Skeletal muscle tissue (tissue), 4 donors: ENCODE results near the gene MITF. TPM values are rescaled to one million over a fixed set of nuclear protein-coding genes. Genes with fewer than 3 reads are reported as not detected.
"Not testable (repeated sequence)": the region's sequence is repeated elsewhere in the genome, so short reads cannot be mapped to it uniquely, and the experiment has no call there.

ENCODE experiments used
- H3K27ac ChIP-seq: one replicate; pipeline ENCODE4 v1.7.0; 2013; ENCODE audit warnings: mild to moderate bottlenecking, low read depth, low read length, inconsistent platforms
- H3K27me3 ChIP-seq, 3 donors: one replicate each; pipeline ENCODE4 v1.7.0; 2013; ENCODE audit warnings: low read length in 3 of 3; ENCODE audit not compliant: control insufficient read depth in 3 of 3, insufficient read depth in 3 of 3
- H3K36me3 ChIP-seq, 3 donors: one replicate each; pipeline ENCODE4 v1.7.0; 2013; ENCODE audit warnings: low read length in 3 of 3; ENCODE audit not compliant: control insufficient read depth in 3 of 3, insufficient read depth in 3 of 3
- H3K4me1 ChIP-seq, 3 donors: one replicate each; pipeline ENCODE4 v1.7.0; 2013; ENCODE audit warnings: low read length in 3 of 3, mild to moderate bottlenecking in 3 of 3; ENCODE audit not compliant: control insufficient read depth in 3 of 3, insufficient read depth in 3 of 3
- H3K4me3 ChIP-seq, 3 donors: one replicate each; pipeline ENCODE4 v1.7.0; 2013; ENCODE audit warnings: low read length in 3 of 3
- H3K9ac ChIP-seq, 3 donors: one replicate each; pipeline ENCODE4 v1.7.0; 2013; ENCODE audit warnings: low read length in 3 of 3, mild to moderate bottlenecking in 3 of 3, moderate library complexity in 2 of 3, low read depth in 1 of 3
- H3K9me3 ChIP-seq, 3 donors: one replicate each; pipeline ENCODE4 v1.7.0; 2013; ENCODE audit warnings: low read length in 3 of 3; ENCODE audit not compliant: control insufficient read depth in 3 of 3
- total RNA-seq: library from RNA; depleted of rRNA; stranded (reverse); fragments of >200 nt; gene quantifications from one replicate; pipeline ENCODE4 v1.2.3, GENCODE V29; 2014
- donor health status: Osteomylitis.

Gene MITF
- total RNA-seq, 1 donor from 2014 or later: 11.0 TPM

DNA sequence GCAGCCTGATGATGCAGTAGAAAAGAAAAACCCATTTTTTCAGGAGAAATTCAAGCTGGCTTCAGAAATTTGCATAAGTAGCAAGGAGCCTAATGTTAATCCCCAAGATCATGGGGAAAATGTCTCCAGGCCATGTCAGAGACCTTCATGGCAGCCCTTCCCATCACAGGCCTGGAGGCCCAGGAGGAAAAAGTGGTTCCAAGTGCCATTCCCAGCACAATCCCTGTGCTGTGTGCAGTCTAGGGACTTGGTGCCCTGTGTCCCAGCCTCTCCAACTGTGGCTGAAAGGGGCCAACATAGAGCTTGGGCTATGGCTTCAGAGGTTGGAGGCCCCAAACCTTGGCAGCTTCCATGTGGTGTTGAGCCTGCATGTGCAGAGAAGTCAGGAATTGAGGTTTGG lies 170.6 kb downstream of the MITF start:
- not testable (repeated sequence) for H3K4me1 ChIP-seq, H3K36me3 ChIP-seq, H3K27me3 ChIP-seq, H3K9ac ChIP-seq, H3K9me3 ChIP-seq, H3K27ac ChIP-seq, H3K4me3 ChIP-seq

DNA sequence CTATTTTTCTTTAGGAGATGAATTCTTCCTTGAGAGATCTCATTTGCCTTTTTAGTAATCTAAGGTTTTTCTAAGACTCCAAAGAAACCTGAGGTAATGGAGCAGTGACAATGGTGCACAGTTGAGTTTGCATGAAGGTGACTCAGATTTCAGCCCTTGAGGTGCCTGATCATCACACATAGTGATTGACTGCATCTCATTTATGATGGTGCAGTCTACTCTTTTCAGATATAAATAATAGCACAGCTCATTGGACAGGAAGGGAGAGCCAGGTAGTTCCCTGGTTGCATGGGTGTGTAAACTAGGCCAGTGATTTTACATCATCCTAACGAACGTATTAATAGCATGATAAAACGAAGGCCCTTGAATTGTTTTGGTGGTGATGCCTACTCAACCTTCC lies 174.2 kb downstream of the MITF start:
- Histone ChIP-seq H3K27me3 (no peaks in the 10 kb centered on the region), H3K27ac (no peak overlapping the region), H3K4me3 (no peak overlapping the region), H3K36me3 (peaks cover 0 to 2% (median 0%) of the 10 kb centered on the region in 3 donors), H3K4me1 (no peaks in the 10 kb centered on the region), H3K9ac (no peak overlapping the region), H3K9me3 (peaks cover 0 to 4% (median 0%) of the 10 kb centered on the region in 3 donors)

DNA sequence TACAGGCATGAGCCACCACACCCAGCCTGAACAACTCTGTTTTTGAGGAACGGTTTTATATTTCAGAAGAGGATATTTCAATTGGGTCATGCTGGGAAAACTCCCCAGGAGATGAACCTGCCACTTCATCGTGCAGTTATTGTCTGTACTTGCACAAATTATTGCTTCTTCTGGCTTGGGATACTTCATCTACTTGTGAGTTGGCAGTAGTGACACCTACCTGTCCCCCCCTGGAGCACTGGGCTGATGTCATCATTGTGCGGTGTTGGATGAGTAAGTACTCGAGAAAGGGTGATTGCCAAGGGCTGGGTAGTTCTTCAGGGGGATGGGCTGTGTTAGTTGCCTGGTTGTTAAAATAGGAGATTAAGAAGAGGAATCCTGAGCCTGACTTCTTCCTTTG lies 175.1 kb downstream of the MITF start:
- Histone ChIP-seq H3K27ac (no peak overlapping the region), H3K27me3 (no peaks in the 10 kb centered on the region), H3K4me1 (no peaks in the 10 kb centered on the region), H3K4me3 (no peak overlapping the region), H3K36me3 (peaks cover 0 to 2% (median 0%) of the 10 kb centered on the region in 3 donors), H3K9me3 (peaks cover 0 to 4% (median 0%) of the 10 kb centered on the region in 3 donors), H3K9ac (no peak overlapping the region)

DNA sequence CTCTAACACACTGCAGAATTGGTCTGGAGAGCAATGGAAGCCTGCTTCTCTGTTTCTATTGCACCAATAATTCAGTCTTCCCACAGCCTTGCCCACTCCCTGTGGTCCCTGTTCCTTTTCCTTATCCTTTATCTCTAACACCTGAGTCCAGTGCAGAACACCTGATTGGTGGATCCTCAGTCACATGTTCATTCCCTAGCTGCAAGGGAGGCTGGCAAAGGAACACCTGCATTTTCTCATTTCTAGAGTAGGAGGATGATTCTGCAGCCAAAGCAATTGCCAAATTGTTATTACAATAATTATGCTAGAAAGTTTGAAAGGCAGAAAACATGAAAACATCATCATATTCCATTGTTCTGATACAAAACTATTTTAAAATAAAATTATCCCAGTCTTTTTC lies 176.5 kb downstream of the MITF start:
- Histone ChIP-seq H3K27me3 (no peaks in the 10 kb centered on the region), H3K27ac (no peak overlapping the region), H3K36me3 (peaks cover 0 to 2% (median 0%) of the 10 kb centered on the region in 3 donors), H3K4me1 (no peaks in the 10 kb centered on the region), H3K4me3 (no peak overlapping the region), H3K9me3 (peaks cover 0 to 4% (median 0%) of the 10 kb centered on the region in 3 donors), H3K9ac (no peak overlapping the region)

DNA sequence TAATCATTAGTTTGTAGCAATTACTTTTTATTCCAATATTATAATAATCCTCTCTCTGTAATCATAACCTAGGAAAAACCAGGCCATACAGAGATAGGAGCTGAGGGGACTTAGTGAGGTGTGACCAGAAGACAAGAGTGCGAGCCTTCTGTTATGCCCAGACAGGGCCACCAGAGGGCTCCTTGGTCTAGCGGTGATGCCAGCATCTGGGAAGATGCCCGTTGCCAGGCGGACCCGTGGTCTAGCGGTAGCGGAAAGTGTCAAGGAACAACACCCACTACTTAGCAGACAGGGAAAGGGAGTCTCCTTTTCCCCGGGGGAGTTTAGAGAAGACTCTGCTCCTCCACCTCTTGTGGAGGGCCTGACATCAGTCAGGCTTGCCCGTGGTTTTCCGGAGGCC lies 180.7 kb downstream of the MITF start:
- not testable (repeated sequence) for H3K9ac ChIP-seq, H3K27ac ChIP-seq, H3K36me3 ChIP-seq, H3K27me3 ChIP-seq, H3K4me1 ChIP-seq, H3K4me3 ChIP-seq, H3K9me3 ChIP-seq

DNA sequence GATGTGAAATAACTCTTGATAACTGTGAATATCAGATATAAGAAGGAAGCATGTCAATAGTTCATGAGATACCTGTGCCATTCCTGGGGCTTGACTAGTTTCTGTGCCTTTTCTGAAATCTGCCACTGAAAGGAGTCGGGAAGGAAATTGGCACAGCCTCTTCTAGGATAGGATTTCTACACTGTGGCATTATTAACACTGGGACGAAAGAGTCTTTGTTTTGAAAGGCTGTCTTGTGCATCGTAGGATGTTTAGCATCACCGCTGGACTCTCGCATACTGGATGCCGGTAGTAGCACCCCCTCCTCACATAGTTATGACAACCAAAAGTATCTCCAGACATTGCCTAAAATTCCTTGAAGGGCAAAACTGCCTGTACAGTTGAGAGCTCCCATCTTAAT lies 182.4 kb downstream of the MITF start:
- no peaks in the 10 kb centered on the region for H3K36me3 ChIP-seq
- H3K27me3 ChIP-seq: no peaks in the 10 kb centered on the region
- H3K9me3 ChIP-seq: no peaks in the 10 kb centered on the region
- no peak overlapping the region for H3K9ac ChIP-seq
- no peak overlapping the region for H3K4me3 ChIP-seq
- no peaks in the 10 kb centered on the region for H3K4me1 ChIP-seq
- no peak overlapping the region for H3K27ac ChIP-seq

DNA sequence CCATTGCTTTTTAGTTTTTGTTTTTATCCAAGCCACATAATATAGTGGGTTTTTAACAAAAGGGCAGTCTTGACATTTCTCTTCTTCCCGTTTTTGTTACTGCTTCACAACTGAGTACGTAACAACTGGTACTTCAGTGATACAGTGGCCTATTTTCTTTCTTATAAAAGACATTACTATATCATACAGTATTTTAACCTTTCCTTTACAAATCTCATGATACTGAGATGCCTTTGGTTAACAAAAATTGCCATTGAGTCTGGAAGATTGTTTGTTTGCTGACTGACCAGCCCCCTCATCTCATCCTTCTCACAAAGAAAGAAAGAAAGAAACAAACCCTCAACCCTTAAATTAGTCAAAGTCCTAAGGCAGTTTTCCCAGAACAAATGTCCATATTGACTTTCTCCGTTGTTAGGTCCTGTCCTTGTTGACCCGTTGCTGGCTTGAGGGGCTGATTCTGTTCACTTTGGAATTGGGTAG lies 183.3 kb downstream of the MITF start:
- Histone ChIP-seq H3K27me3 (no peaks in the 10 kb centered on the region), H3K4me3 (no peak overlapping the region), H3K4me1 (no peaks in the 10 kb centered on the region), H3K27ac (no peak overlapping the region), H3K36me3 (no peaks in the 10 kb centered on the region), H3K9me3 (no peaks in the 10 kb centered on the region), H3K9ac (no peak overlapping the region)

DNA sequence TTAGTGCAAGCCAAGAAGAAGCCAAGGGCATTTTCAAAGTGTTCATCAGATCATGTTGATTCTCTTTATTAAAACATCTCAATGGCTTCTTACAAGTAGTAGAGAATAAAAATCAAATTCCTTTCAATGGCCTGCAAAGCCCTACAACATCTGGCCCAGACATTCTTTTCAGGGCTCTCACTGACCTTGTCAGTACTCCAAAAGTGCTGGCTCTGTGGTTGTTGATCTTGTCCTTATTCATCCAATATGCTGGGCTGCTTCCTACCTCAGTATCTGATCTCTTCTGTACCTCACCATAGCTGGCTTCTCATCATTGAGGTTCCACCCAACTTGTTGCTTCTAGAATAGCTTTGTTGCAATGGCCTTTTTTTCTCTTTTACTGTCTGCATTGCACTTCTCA lies 186.2 kb downstream of the MITF start:
- Histone ChIP-seq H3K4me1 (no peaks in the 10 kb centered on the region), H3K4me3 (no peak overlapping the region), H3K36me3 (no peaks in the 10 kb centered on the region), H3K9me3 (no peaks in the 10 kb centered on the region), H3K27ac (no peak overlapping the region), H3K27me3 (no peaks in the 10 kb centered on the region), H3K9ac (no peak overlapping the region)

DNA sequence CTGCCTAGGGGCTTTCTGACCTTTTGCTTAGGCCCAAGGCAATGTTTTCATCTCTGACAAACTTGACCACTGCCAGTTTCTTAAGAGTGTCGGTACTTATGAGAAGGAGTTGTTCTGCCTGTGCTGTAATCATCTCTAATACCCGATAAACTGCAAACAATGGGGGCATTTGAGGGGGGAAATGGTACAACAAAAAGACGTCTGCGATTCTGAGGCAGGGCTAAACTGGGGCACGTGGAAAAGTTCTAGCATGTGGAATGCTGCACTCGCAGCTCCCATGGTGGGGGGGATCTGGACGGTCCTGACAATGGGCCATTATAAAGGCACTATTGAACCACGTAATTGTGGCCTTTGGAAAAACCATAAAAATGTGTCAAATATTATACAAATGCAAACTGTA lies 187.1 kb downstream of the MITF start:
- H3K4me3 ChIP-seq: no peak overlapping the region
- no peaks in the 10 kb centered on the region for H3K9me3 ChIP-seq
- no peaks in the 10 kb centered on the region for H3K27me3 ChIP-seq
- H3K9ac ChIP-seq: no peak overlapping the region
- H3K4me1 ChIP-seq: no peaks in the 10 kb centered on the region
- H3K27ac ChIP-seq: no peak overlapping the region
- H3K36me3 ChIP-seq: no peaks in the 10 kb centered on the region

DNA sequence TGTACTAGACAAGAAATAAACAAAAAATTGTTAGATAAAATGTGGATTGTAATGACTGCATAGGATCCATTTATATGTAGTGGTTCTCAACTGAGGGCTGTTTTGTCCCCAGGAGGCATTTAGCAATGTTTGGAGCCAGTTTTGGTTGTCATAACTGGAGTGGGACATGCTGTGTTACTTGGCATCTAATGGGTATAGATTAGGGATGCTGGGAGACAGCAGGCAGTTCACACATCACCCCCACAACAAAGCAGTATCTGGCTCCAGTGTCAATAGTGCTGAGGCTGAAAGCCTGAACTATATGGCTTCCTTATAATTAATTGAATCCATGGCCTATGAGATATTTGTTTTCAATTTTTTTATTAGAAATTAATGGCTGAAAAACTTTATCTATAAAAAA lies 188.3 kb downstream of the MITF start:
- Histone ChIP-seq H3K4me3 (no peak overlapping the region), H3K27ac (no peak overlapping the region), H3K36me3 (no peaks in the 10 kb centered on the region)

DNA sequence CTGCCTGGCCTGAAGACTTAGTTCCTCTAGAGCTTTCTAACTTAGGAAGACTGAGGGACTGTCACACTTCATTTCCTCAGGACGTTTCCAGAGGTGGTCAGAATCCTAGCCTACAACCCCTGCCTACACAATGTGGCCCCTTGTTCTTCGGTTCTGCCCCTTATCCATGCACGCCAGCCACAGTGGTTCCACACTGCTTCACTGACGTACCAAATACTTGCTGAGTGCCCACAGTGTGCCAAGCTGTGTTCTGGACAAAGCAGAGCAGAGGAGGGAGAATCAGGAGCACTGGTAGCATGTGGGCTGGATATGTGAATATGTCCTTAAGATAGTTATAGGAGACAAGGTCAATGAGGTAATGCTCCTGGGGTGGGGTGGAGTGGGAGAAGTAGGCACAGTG lies 189.8 kb downstream of the MITF start:
- no peak overlapping the region for H3K27ac ChIP-seq

More for the DNA sequence above, 188.3 kb downstream of the MITF start:
- Histone ChIP-seq H3K4me1 (no peaks in the 10 kb centered on the region), H3K9me3 (no peaks in the 10 kb centered on the region), H3K9ac (no peak overlapping the region), H3K27me3 (no peaks in the 10 kb centered on the region)

More for the DNA sequence above, 189.8 kb downstream of the MITF start:
- Histone ChIP-seq H3K27me3 (no peaks in the 10 kb centered on the region), H3K4me1 (no peaks in the 10 kb centered on the region), H3K4me3 (no peak overlapping the region), H3K9ac (no peak overlapping the region), H3K9me3 (no peaks in the 10 kb centered on the region), H3K36me3 (no peaks in the 10 kb centered on the region)
